GM19043 (cell line): ENCODE results near the gene DOCK10.

Experiments used
- ATAC-seq: cut with Tn5 transposase; IDR thresholded peaks from one replicate; pipeline ENCODE4 v1.9.1; 2021; ENCODE audit warnings: low read depth; ENCODE audit not compliant: unreplicated experiment

DOCK10 gene

GRCh38 chr2:224846686-224847085 lies 195.6 kb downstream of the DOCK10 start:
- ATAC-seq: no peak

- ATAC-seq: no peak
These were observed 196.1 kb downstream of the DOCK10 start for GRCh38 chr2:224846161-224846560.

GRCh38 chr2:224843141-224843540 lies 199.1 kb downstream of the DOCK10 start:
- no peak for ATAC-seq

- ATAC-seq: no peak
These were observed 200.4 kb downstream of the DOCK10 start for GRCh38 chr2:224841910-224842309.

- ATAC-seq: no peak
These were observed 203.9 kb downstream of the DOCK10 start for GRCh38 chr2:224838335-224838734.

- ATAC-seq: no peak
These were observed 204.7 kb downstream of the DOCK10 start for GRCh38 chr2:224837558-224837957.

GRCh38 chr2:224837066-224837465 lies 205.2 kb downstream of the DOCK10 start:
- no peak for ATAC-seq

GRCh38 chr2:224836263-224836662 lies 206.0 kb downstream of the DOCK10 start:
- no peak for ATAC-seq

GRCh38 chr2:224835405-224835804 lies 206.9 kb downstream of the DOCK10 start:
- no peak for ATAC-seq

- ATAC-seq: no peak
These were observed 208.3 kb downstream of the DOCK10 start for GRCh38 chr2:224833986-224834385.

GRCh38 chr2:224832207-224832606 lies 210.1 kb downstream of the DOCK10 start:
- ATAC-seq: no peak

GRCh38 chr2:224831530-224831929 lies 210.7 kb downstream of the DOCK10 start:
- no peak for ATAC-seq

GRCh38 chr2:224820283-224820991 lies 221.8 kb downstream of the DOCK10 start:
- ATAC-seq: no peak

- no peak for ATAC-seq
These were observed 223.2 kb downstream of the DOCK10 start for GRCh38 chr2:224819075-224819474.

- ATAC-seq: no peak
These were observed 224.6 kb downstream of the DOCK10 start for GRCh38 chr2:224817676-224818075.

- ATAC-seq: no peak
These were observed 225.5 kb downstream of the DOCK10 start for GRCh38 chr2:224816816-224817215.

- ATAC-seq: no peak
These were observed 228.7 kb downstream of the DOCK10 start for GRCh38 chr2:224813578-224813977.

GRCh38 chr2:224807153-224807964 lies 234.9 kb downstream of the DOCK10 start:
- ATAC-seq: no peak

- no peak for ATAC-seq
These were observed 238.3 kb downstream of the DOCK10 start for GRCh38 chr2:224803930-224804329.

- ATAC-seq: no peak
These were observed 239.9 kb downstream of the DOCK10 start for GRCh38 chr2:224802407-224802806.

- no peak for ATAC-seq
These were observed 240.9 kb downstream of the DOCK10 start for GRCh38 chr2:224801360-224801759.

GRCh38 chr2:224799691-224800090 lies 242.6 kb downstream of the DOCK10 start:
- ATAC-seq: no peak
